Measurements from ENCODE around the gene MOCS2.

The MOCS2 gene

GRCh38 chr5:53066088-53066487 is 43.5 kb downstream of the MOCS2 start:
- no peak for FAIRE-seq

GRCh38 chr5:53063791-53064190 is 45.8 kb downstream of the MOCS2 start:
- no peak for DNase-seq (ENCODE audit: insufficient read length, low spot score)
- FAIRE-seq, result no peak
- TF ChIP-seq POLR2AphosphoS5 (IDR thresholded peaks at IDR 0.05; ENCODE audit: low read depth, low read length), result no peak
- no peak for TF ChIP-seq PAX5 (IDR thresholded peaks at IDR 0.05; ENCODE audit: insufficient read depth, low read length, severe bottlenecking)
- no peak for TF ChIP-seq SPI1 (IDR thresholded peaks at IDR 0.05; ENCODE audit: low read depth, low read length)
- TF ChIP-seq POLR2A (IDR thresholded peaks at IDR 0.05; ENCODE audit: low read depth, low read length), result no peak
- no peak for TF ChIP-seq POU2F2 (IDR thresholded peaks at IDR 0.05; ENCODE audit: low read depth, low read length)
- TF ChIP-seq TAF1 (IDR thresholded peaks at IDR 0.05; ENCODE audit: low read depth, low read length), result no peak

More at GRCh38 chr5:53066088-53066487, 43.5 kb downstream of the MOCS2 start:
- TF ChIP-seq POLR2AphosphoS5 (IDR thresholded peaks at IDR 0.05; ENCODE audit: low read depth, low read length) (no peak), POU2F2 (IDR thresholded peaks at IDR 0.05; ENCODE audit: low read depth, low read length) (no peak)
- no peak for DNase-seq (ENCODE audit: insufficient read length, low spot score)

- no peak for DNase-seq (ENCODE audit: insufficient read length, low spot score)
- no peak for TF ChIP-seq POLR2AphosphoS5 (IDR thresholded peaks at IDR 0.05; ENCODE audit: low read depth, low read length)
- no peak for TF ChIP-seq PAX5 (IDR thresholded peaks at IDR 0.05; ENCODE audit: insufficient read depth, low read length, severe bottlenecking)
- no peak for TF ChIP-seq POLR2A (IDR thresholded peaks at IDR 0.05; ENCODE audit: low read depth, low read length)
- no peak for TF ChIP-seq SPI1 (IDR thresholded peaks at IDR 0.05; ENCODE audit: low read depth, low read length)
- TF ChIP-seq TAF1 (IDR thresholded peaks at IDR 0.05; ENCODE audit: low read depth, low read length), result no peak
- no peak for TF ChIP-seq POU2F2 (IDR thresholded peaks at IDR 0.05; ENCODE audit: low read depth, low read length)
- FAIRE-seq, result no peak
Observed at GRCh38 chr5:53063176-53063575, 46.4 kb downstream of the MOCS2 start.

GRCh38 chr5:53059281-53059680 is 50.3 kb downstream of the MOCS2 start:
- FAIRE-seq (no peak), DNase-seq (ENCODE audit: insufficient read length, low spot score) (no peak)
- TF ChIP-seq POU2F2 (IDR thresholded peaks at IDR 0.05; ENCODE audit: low read depth, low read length) (no peak), POLR2A (IDR thresholded peaks at IDR 0.05; ENCODE audit: low read depth, low read length) (no peak), TAF1 (IDR thresholded peaks at IDR 0.05; ENCODE audit: low read depth, low read length) (no peak), PAX5 (IDR thresholded peaks at IDR 0.05; ENCODE audit: insufficient read depth, low read length, severe bottlenecking) (no peak), POLR2AphosphoS5 (IDR thresholded peaks at IDR 0.05; ENCODE audit: low read depth, low read length) (no peak), SPI1 (IDR thresholded peaks at IDR 0.05; ENCODE audit: low read depth, low read length) (no peak)

- no peak for DNase-seq (ENCODE audit: insufficient read length, low spot score)
- no peak for TF ChIP-seq SPI1 (IDR thresholded peaks at IDR 0.05; ENCODE audit: low read depth, low read length)
- TF ChIP-seq PAX5 (IDR thresholded peaks at IDR 0.05; ENCODE audit: insufficient read depth, low read length, severe bottlenecking), result no peak
- no peak for TF ChIP-seq POLR2AphosphoS5 (IDR thresholded peaks at IDR 0.05; ENCODE audit: low read depth, low read length)
- TF ChIP-seq TAF1 (IDR thresholded peaks at IDR 0.05; ENCODE audit: low read depth, low read length), result no peak
- no peak for TF ChIP-seq POU2F2 (IDR thresholded peaks at IDR 0.05; ENCODE audit: low read depth, low read length)
- TF ChIP-seq POLR2A (IDR thresholded peaks at IDR 0.05; ENCODE audit: low read depth, low read length), result no peak
- FAIRE-seq, result no peak
Observed at GRCh38 chr5:53055365-53055764, 54.2 kb downstream of the MOCS2 start.

GRCh38 chr5:53053364-53053763 is 56.2 kb downstream of the MOCS2 start:
- TF ChIP-seq TAF1 (IDR thresholded peaks at IDR 0.05; ENCODE audit: low read depth, low read length), result no peak
- no peak for TF ChIP-seq POLR2A (IDR thresholded peaks at IDR 0.05; ENCODE audit: low read depth, low read length)
- FAIRE-seq (no peak), DNase-seq (ENCODE audit: insufficient read length, low spot score) (no peak)

- FAIRE-seq (no peak), DNase-seq (ENCODE audit: insufficient read length, low spot score) (no peak)
- TF ChIP-seq POLR2AphosphoS5 (IDR thresholded peaks at IDR 0.05; ENCODE audit: low read depth, low read length) (no peak), POU2F2 (IDR thresholded peaks at IDR 0.05; ENCODE audit: low read depth, low read length) (no peak), PAX5 (IDR thresholded peaks at IDR 0.05; ENCODE audit: insufficient read depth, low read length, severe bottlenecking) (no peak), SPI1 (IDR thresholded peaks at IDR 0.05; ENCODE audit: low read depth, low read length) (no peak), TAF1 (IDR thresholded peaks at IDR 0.05; ENCODE audit: low read depth, low read length) (no peak), POLR2A (IDR thresholded peaks at IDR 0.05; ENCODE audit: low read depth, low read length) (no peak)
Observed at GRCh38 chr5:53052499-53052898, 57.1 kb downstream of the MOCS2 start.

- no peak for DNase-seq (ENCODE audit: insufficient read length, low spot score)
- TF ChIP-seq POLR2A (IDR thresholded peaks at IDR 0.05; ENCODE audit: low read depth, low read length) (no peak), PAX5 (IDR thresholded peaks at IDR 0.05; ENCODE audit: insufficient read depth, low read length, severe bottlenecking) (no peak), POU2F2 (IDR thresholded peaks at IDR 0.05; ENCODE audit: low read depth, low read length) (no peak), POLR2AphosphoS5 (IDR thresholded peaks at IDR 0.05; ENCODE audit: low read depth, low read length) (no peak), TAF1 (IDR thresholded peaks at IDR 0.05; ENCODE audit: low read depth, low read length) (no peak), SPI1 (IDR thresholded peaks at IDR 0.05; ENCODE audit: low read depth, low read length) (no peak)
- FAIRE-seq, result no peak
Observed at GRCh38 chr5:53048248-53048647, 61.3 kb downstream of the MOCS2 start.
